Endothelial cell of umbilical vein (primary cell): ENCODE results near the gene RBM46. TPM values are rescaled to one million over a fixed set of nuclear protein-coding genes. Genes with fewer than 3 reads are reported as not detected.
A peak's percentile ranks its signal among the peaks of the same experiment; 100 is the strongest.

Source experiments
- BruUV-seq: library from RNA; stranded (reverse); fragments of 400-500 nt; replicated peaks from 2 replicates; lab custom pipeline; 2021; lab: Mats Ljungman, UMichigan
- CTCF ChIA-PET: fragments of 300-600, 350-600 bp; sonication (Branson Sonifier 250); formaldehyde crosslinking; loops from one replicate; lab custom pipeline; 2021; ENCODE audit warnings: antibody characterized with exemption, inconsistent platforms; lab: Charles Lee
- POLR2A ChIA-PET: fragments of 300-600, 350-600 bp; sonication (Branson Sonifier 250); formaldehyde crosslinking; loops from one replicate; lab custom pipeline; 2021; ENCODE audit warnings: antibody characterized with exemption, inconsistent platforms; lab: Charles Lee
- DNase-seq: peaks from one replicate; pipeline ENCODE4 v3.0.0-alpha.2; 2011; ENCODE audit warnings: low read depth, low spot score
- FAIRE-seq: peaks from 2 replicates; lab custom pipeline; 2011; peaks lifted over from hg19 to GRCh38; lab: Jason Lieb, UNC
- H2AFZ ChIP-seq: 2 replicates; pipeline ENCODE4 v1.6.0; 2012; ENCODE audit warnings: low read depth, low read length, control low read depth, inconsistent platforms
- H3K27ac ChIP-seq: 2 replicates; pipeline ENCODE4 v1.5.1; 2011; ENCODE audit warnings: low read depth, mild to moderate bottlenecking, control low read depth, low read length, moderate library complexity; ENCODE audit not compliant: insufficient read depth
- H3K27me3 ChIP-seq, 2 experiments: 2 replicates each; pipeline versions ENCODE4 v1.6.0 to v1.6.1; 2011; ENCODE audit warnings: low read length in 2 of 2, mixed read lengths in 1 of 2; ENCODE audit not compliant: control insufficient read depth in 2 of 2, insufficient read depth in 2 of 2
- H3K36me3 ChIP-seq, 2 experiments: 2 replicates in 1 of 2; 3 replicates in 1 of 2; pipeline ENCODE4 v1.5.1; 2011; ENCODE audit warnings: low read length in 2 of 2, mild to moderate bottlenecking in 1 of 2, moderate library complexity in 1 of 2; ENCODE audit not compliant: control insufficient read depth in 2 of 2, insufficient read depth in 2 of 2; ENCODE audit errors: extremely low read depth in 1 of 2
- H3K4me1 ChIP-seq: 3 replicates; pipeline ENCODE4 v1.5.1; 2011; ENCODE audit warnings: mild to moderate bottlenecking, low read length; ENCODE audit not compliant: control insufficient read depth, insufficient read depth; ENCODE audit errors: extremely low read depth
- H3K4me2 ChIP-seq: 2 replicates; pipeline ENCODE4 v1.6.1; 2011; ENCODE audit warnings: low read length, control low read depth, mixed read lengths; ENCODE audit not compliant: insufficient read depth
- H3K4me3 ChIP-seq, 3 experiments: fragments of 200-600 bp in 1 of 3; sonication (generic), shearing (Covaris generic) in 1 of 3; replicated peaks in 1 of 3; 2 replicates each; pipeline ENCODE4 v1.5.1; 2011 to 2016; ENCODE audit warnings: control low read depth in 3 of 3, low read length in 3 of 3, mild to moderate bottlenecking in 2 of 3, inconsistent platforms in 1 of 3, low read depth in 1 of 3, moderate library complexity in 1 of 3; ENCODE audit not compliant: insufficient read depth in 1 of 3
- H3K79me2 ChIP-seq: 2 replicates; pipeline ENCODE4 v1.6.0; 2012; ENCODE audit warnings: low read length, inconsistent platforms; ENCODE audit not compliant: control insufficient read depth, insufficient read depth
- H3K9ac ChIP-seq: replicated peaks from 2 replicates; pipeline ENCODE3; 2011; ENCODE audit warnings: low read length, control low read depth; ENCODE audit not compliant: insufficient read depth; ENCODE audit errors: extremely low read depth
- H3K9me1 ChIP-seq: replicated peaks from 3 replicates; pipeline ENCODE4 v1.6.0; 2011; ENCODE audit warnings: mild to moderate bottlenecking, low read length; ENCODE audit not compliant: control insufficient read depth, insufficient read depth; ENCODE audit errors: extremely low read depth
- H3K9me3 ChIP-seq: replicated peaks from 2 replicates; pipeline ENCODE4 v1.5.1; 2012; ENCODE audit warnings: low read length, inconsistent platforms; ENCODE audit not compliant: control insufficient read depth, insufficient read depth
- H4K20me1 ChIP-seq: replicated peaks from 2 replicates; pipeline ENCODE3; 2011; ENCODE audit warnings: mild to moderate bottlenecking, low read length; ENCODE audit not compliant: control insufficient read depth, insufficient read depth; ENCODE audit errors: extremely low read depth
- CTCF ChIP-seq, 2 donors: IDR thresholded peaks; 1 replicate in 1 of 2; 2 replicates in 1 of 2; pipeline ENCODE4 v1.5.1; 2011; ENCODE audit warnings: low read length in 2 of 2, mild to moderate bottlenecking in 2 of 2, moderate library complexity in 2 of 2, control low read depth in 1 of 2, inconsistent platforms in 1 of 2, low read depth in 1 of 2; ENCODE audit not compliant: insufficient read depth in 1 of 2; ENCODE audit errors: extremely low read depth in 1 of 2
- EZH2 ChIP-seq: IDR thresholded peaks from 2 replicates; pipeline ENCODE4 v1.6.1; 2012; ENCODE audit warnings: borderline replicate concordance, low read depth, mild to moderate bottlenecking, moderate library complexity, low read length, inconsistent platforms; ENCODE audit not compliant: severe bottlenecking
- GATA2 ChIP-seq: IDR thresholded peaks from 2 replicates; pipeline ENCODE4 v1.7.0; 2011; ENCODE audit warnings: low read depth, mild to moderate bottlenecking, moderate library complexity, mixed read lengths, low read length; ENCODE audit not compliant: insufficient read length, insufficient read depth
- JUN ChIP-seq: IDR thresholded peaks from 2 replicates; pipeline ENCODE4 v1.6.1; 2011; ENCODE audit warnings: borderline replicate concordance, low read depth; ENCODE audit not compliant: insufficient read length, insufficient read depth
- POLR2A ChIP-seq: IDR thresholded peaks from 2 replicates; pipeline ENCODE4 v1.6.1; 2012; ENCODE audit warnings: low read depth, mild to moderate bottlenecking, control low read depth, low read length
- POLR2AphosphoS5 ChIP-seq: IDR thresholded peaks from 2 replicates; pipeline ENCODE4 v1.6.1; 2012; ENCODE audit warnings: low read depth, mild to moderate bottlenecking, control low read depth, low read length, moderate library complexity; ENCODE audit not compliant: insufficient read depth
- dilution Hi-C: fragments of 300-500 bp; cut with MboI; formaldehyde crosslinking; loops from one replicate; pipeline ENCODE4 v1.15.0; 2019; ENCODE audit warnings: low sequenced_read_pairs; ENCODE audit not compliant: extremely low pct_ligation_motif_present
- intact Hi-C: fragments of 100-400 bp; cut with micrococcal nuclease; formaldehyde crosslinking; loops from one replicate; pipeline ENCODE4 v1.10.0; 2022
- polyA plus RNA-seq, 4 experiments: library from polyadenylated mRNA; depleted of rRNA in 3 of 4; stranded (reverse) in 3 of 4; unstranded in 1 of 4; fragments of >200 nt; gene quantifications; 2 replicates each; pipeline versions ENCODE4 v1.2.1 to v1.2.3, GENCODE V29; 2011 to 2012; ENCODE audit warnings: missing spikeins in 1 of 4
- total RNA-seq: library from RNA; stranded (reverse); gene quantifications from 2 replicates; pipeline ENCODE4 v1.2.3, GENCODE V29; 2021

Gene RBM46
- total and polyA plus RNA-seq, 2 donors (not counting 3 experiments of a cell fraction or from before 2014, with no cell fraction given), result not detected

GRCh38 chr4:154781983-154782293 lies 866 bp downstream of the RBM46 start:
- Histone ChIP-seq H3K9ac (no peak overlapping the region), H3K4me2 (no peak overlapping the region), H3K27me3 (peaks cover 0 to 4% of the 10 kb centered on the region in 2 experiments), H3K27ac (no peak overlapping the region), H3K4me3 (no peak overlapping the region), H3K36me3 (no peaks in the 10 kb centered on the region), H2AFZ (no peak overlapping the region), H3K9me1 (no peaks in the 10 kb centered on the region), H3K9me3 (no peaks in the 10 kb centered on the region), H3K79me2 (no peaks in the 10 kb centered on the region), H3K4me1 (no peaks in the 10 kb centered on the region), H4K20me1 (no peaks in the 10 kb centered on the region)
- CTCF ChIA-PET, result interaction anchor here (0.7 kb wide), 1 partner anchor 95 kb away, joined by 3 read pairs; no protein-coding TSS in a partner anchor
- intact Hi-C loops, result no loop called here
- POLR2A ChIA-PET, result no interaction called here
- no peak for FAIRE-seq
- BruUV-seq, result no TSS peak
- DNase-seq, result no peak
- no peak for TF ChIP-seq EZH2
- TF ChIP-seq GATA2, result no peak
- no peak for TF ChIP-seq CTCF (IDR thresholded peaks at IDR 0.05; ENCODE audit: extremely low read depth in 1 of 2, insufficient read depth in 1 of 2, low read depth in 1 of 2, low read length in 2 of 2)
- dilution Hi-C loops, result no loop called here

GRCh38 chr4:154807042-154807630 lies 26.1 kb downstream of the RBM46 start:
- DNase-seq, result peak; percentile 61
- H3K4me3 ChIP-seq, result peak overlapping the region in 1 of 3 experiments; percentile 17
- peak overlapping the region; percentile 9 for H3K9ac ChIP-seq
- H3K4me2 ChIP-seq, result peak overlapping the region; percentile 74
- intact Hi-C loops (loop anchor here (1.0 to 2.0 kb wide), 6 partner anchors 121 to 980 kb away; no protein-coding TSS in a partner anchor), dilution Hi-C loops (no loop called here)
- no peak overlapping the region for H2AFZ ChIP-seq
- POLR2A ChIA-PET, result no interaction called here
- peaks cover 0 to 6% of the 10 kb centered on the region in 2 experiments for H3K27me3 ChIP-seq
- no peaks in the 10 kb centered on the region for H4K20me1 ChIP-seq
- CTCF ChIA-PET, result interaction anchor here (0.6 to 4.2 kb wide), 36 partner anchors 9 to 1668 kb away, joined by 3 to 75 read pairs (median 5); partner anchors contain the start of genes LRAT and MAP9
- no TSS peak for BruUV-seq
- peak; percentile 73 for FAIRE-seq
- H3K27ac ChIP-seq, result no peak overlapping the region
- H3K36me3 ChIP-seq, result no peaks in the 10 kb centered on the region
- H3K9me3 ChIP-seq, result no peaks in the 10 kb centered on the region
- H3K9me1 ChIP-seq, result no peaks in the 10 kb centered on the region
- H3K79me2 ChIP-seq, result no peaks in the 10 kb centered on the region
- TF ChIP-seq POLR2AphosphoS5, result no peak
- no peak for TF ChIP-seq POLR2A
- TF ChIP-seq CTCF (IDR thresholded peaks at IDR 0.05; ENCODE audit: extremely low read depth in 1 of 2, insufficient read depth in 1 of 2, low read depth in 1 of 2, low read length in 2 of 2), result peak; percentile 32 to 53
- TF ChIP-seq JUN, result no peak
- H3K4me1 ChIP-seq, result peaks cover 2% of the 10 kb centered on the region
